Measurements from ENCODE around the gene KIF3A. TPM values are rescaled to one million over a fixed set of nuclear protein-coding genes. Genes with fewer than 3 reads are reported as not detected.

The KIF3A gene
- total RNA-seq, 1 experiment from 2014 or later = 18.9 TPM

DNA sequence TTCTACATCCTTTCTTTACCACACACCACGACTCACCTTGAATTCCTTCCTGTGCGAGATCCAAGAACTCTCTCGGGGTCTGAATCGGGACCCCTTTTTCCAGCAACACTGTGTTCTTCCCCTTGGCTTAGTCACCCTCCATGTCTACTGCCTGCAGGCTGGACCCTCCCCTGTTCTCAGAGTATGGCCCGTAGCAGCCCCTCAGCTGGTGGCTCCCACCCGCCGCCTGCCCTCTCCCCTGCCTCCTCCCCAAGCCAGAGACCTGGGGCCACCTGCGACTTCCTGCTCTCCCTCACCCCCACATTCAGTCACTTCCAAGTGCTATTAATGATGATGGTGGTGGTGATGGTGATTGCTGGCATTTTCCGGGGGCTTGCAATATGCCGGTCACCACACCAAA lies 70.0 kb downstream of the KIF3A start:
- H3K4me1 Mint-ChIP-seq (ENCODE audit: low read depth, unreplicated experiment) = peaks cover 8% of the 10 kb centered on the region
- CTCF ChIA-PET = no interaction called here
- DNase-seq = no peak
- BruUV-seq (replicated peaks) = no TSS peak
- H3K4me3 Mint-ChIP-seq (ENCODE audit: low read depth, unreplicated experiment) = no peak overlapping the region
- TF ChIP-seq, protein P1, sequence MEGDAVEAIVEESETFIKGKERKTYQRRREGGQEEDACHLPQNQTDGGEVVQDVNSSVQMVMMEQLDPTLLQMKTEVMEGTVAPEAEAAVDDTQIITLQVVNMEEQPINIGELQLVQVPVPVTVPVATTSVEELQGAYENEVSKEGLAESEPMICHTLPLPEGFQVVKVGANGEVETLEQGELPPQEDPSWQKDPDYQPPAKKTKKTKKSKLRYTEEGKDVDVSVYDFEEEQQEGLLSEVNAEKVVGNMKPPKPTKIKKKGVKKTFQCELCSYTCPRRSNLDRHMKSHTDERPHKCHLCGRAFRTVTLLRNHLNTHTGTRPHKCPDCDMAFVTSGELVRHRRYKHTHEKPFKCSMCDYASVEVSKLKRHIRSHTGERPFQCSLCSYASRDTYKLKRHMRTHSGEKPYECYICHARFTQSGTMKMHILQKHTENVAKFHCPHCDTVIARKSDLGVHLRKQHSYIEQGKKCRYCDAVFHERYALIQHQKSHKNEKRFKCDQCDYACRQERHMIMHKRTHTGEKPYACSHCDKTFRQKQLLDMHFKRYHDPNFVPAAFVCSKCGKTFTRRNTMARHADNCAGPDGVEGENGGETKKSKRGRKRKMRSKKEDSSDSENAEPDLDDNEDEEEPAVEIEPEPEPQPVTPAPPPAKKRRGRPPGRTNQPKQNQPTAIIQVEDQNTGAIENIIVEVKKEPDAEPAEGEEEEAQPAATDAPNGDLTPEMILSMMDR (IDR thresholded peaks at IDR 0.05; ENCODE audit: unreplicated experiment) = no peak
- intact Hi-C loops (cut with micrococcal nuclease; ENCODE audit: unreplicated experiment) = no loop called here
- no peaks in the 10 kb centered on the region for H3K27me3 Mint-ChIP-seq (ENCODE audit: unreplicated experiment)
- H3K9me3 Mint-ChIP-seq (ENCODE audit: low read depth, unreplicated experiment) = no peaks in the 10 kb centered on the region
- H3K36me3 Mint-ChIP-seq (ENCODE audit: insufficient read depth, unreplicated experiment) = no peaks in the 10 kb centered on the region
- H3K27ac Mint-ChIP-seq (ENCODE audit: unreplicated experiment) = no peak overlapping the region

DNA sequence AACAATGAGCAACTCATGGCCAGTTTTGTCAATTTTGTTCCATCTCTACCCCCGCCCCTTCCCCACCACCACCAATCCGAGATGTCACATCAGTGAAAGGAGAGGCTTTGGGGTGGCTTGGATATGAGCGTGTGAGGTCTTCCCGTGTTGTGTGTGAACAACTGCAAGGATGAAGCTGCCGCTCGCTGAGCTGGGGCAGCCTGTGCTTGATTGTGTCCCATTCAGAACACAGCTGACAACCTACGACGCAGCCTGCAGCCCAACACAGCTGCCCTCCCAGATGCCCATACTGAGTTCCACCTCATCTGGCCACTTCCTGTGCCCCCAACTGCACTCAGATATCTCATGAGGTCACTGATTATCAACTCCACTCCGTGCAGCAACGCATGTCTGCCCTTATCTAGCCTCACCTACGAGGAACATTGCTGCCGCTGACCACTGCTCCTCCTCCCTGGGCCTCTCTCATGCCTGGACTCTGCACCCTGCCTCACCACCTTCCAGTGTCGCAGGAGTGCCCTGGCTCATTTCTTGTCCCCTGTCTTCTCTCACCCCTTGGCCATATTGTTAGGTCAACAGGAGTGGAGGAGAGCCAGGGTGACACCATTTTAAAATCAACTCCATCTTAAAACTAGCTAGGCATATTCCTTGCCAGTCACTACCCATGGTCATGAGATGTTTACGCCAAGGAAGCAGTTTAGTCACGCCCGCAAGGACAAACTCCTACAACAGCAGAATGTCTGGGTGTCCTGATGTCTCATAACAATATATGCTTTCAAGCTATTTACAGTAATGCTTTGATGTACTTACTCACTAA lies 70.8 kb downstream of the KIF3A start:
- TF ChIP-seq, protein P1 (IDR thresholded peaks at IDR 0.05; ENCODE audit: unreplicated experiment) = no peak
- Mint-ChIP-seq H3K27ac (ENCODE audit: unreplicated experiment) (no peak overlapping the region), H3K36me3 (ENCODE audit: insufficient read depth, unreplicated experiment) (no peaks in the 10 kb centered on the region), H3K27me3 (ENCODE audit: unreplicated experiment) (no peaks in the 10 kb centered on the region), H3K4me3 (ENCODE audit: low read depth, unreplicated experiment) (no peak overlapping the region), H3K4me1 (ENCODE audit: low read depth, unreplicated experiment) (peaks cover 8% of the 10 kb centered on the region), H3K9me3 (ENCODE audit: low read depth, unreplicated experiment) (no peaks in the 10 kb centered on the region)
- no TSS peak for BruUV-seq (replicated peaks)
- CTCF ChIA-PET = no interaction called here
- intact Hi-C loops (cut with micrococcal nuclease; ENCODE audit: unreplicated experiment) = no loop called here
- no peak for DNase-seq

DNA sequence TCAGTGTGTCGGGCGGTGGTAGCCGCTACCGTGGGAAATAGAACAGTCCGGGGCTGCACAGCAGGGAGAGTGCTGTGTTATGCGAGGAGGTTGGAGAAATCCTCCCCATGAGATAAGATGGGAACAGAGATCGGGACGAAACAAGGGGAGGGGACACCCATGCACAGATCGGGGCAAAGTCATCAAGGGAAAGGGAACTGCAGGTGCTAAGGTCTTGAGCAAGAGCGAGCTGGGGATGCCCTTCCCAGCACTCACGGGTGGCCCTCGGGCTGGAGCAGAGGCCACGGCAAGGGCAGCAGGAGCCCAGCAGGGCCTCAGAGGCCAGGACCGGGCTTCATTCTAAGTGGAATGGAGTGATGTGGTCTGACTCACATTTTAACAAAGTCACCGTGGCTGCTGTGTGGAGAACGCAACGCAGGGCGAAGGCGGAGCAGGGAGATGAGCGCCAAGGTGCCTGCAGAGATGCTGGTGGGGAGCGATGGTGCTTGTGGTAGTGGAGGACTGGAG lies 71.7 kb downstream of the KIF3A start:
- H3K4me1 Mint-ChIP-seq (ENCODE audit: low read depth, unreplicated experiment) = peaks cover 8% of the 10 kb centered on the region
- H3K36me3 Mint-ChIP-seq (ENCODE audit: insufficient read depth, unreplicated experiment) = no peaks in the 10 kb centered on the region
- intact Hi-C loops (cut with micrococcal nuclease; ENCODE audit: unreplicated experiment) = no loop called here
- no peak overlapping the region for H3K27ac Mint-ChIP-seq (ENCODE audit: unreplicated experiment)
- CTCF ChIA-PET = no interaction called here
- no peaks in the 10 kb centered on the region for H3K27me3 Mint-ChIP-seq (ENCODE audit: unreplicated experiment)
- BruUV-seq (replicated peaks) = no TSS peak
- TF ChIP-seq, protein P1 (IDR thresholded peaks at IDR 0.05; ENCODE audit: unreplicated experiment) = no peak
- H3K4me3 Mint-ChIP-seq (ENCODE audit: low read depth, unreplicated experiment) = no peak overlapping the region
- no peak for DNase-seq
- no peaks in the 10 kb centered on the region for H3K9me3 Mint-ChIP-seq (ENCODE audit: low read depth, unreplicated experiment)

DNA sequence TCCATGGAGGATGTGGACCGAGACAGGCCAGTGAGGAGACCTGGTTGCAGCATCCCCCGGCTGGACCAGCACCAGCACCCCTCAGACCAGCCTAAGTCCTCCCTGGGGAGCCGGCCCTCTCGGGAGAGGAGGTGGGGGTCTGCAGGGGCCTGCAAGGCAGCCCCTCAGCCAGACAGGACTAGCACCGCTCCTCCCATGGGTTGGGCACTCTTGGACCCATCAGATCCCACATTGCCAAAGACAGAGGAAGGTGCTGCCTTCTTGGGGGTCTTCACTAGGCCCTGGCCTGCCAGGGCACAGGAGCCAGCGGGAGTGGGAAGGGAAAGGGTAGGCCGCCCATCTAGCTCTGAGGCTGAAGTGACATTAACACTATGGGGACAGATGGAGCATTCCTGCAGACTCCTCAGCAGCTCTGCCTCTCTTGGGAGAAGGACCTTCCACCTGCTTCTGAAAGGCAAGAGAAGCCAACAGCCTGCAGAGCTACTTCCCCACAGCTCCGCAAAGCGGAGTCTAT lies 72.6 kb downstream of the KIF3A start:
- intact Hi-C loops (cut with micrococcal nuclease; ENCODE audit: unreplicated experiment) = no loop called here
- no TSS peak for BruUV-seq (replicated peaks)
- Mint-ChIP-seq H3K4me1 (ENCODE audit: low read depth, unreplicated experiment) (peaks cover 8% of the 10 kb centered on the region), H3K27ac (ENCODE audit: unreplicated experiment) (no peak overlapping the region), H3K27me3 (ENCODE audit: unreplicated experiment) (no peaks in the 10 kb centered on the region), H3K36me3 (ENCODE audit: insufficient read depth, unreplicated experiment) (no peaks in the 10 kb centered on the region), H3K9me3 (ENCODE audit: low read depth, unreplicated experiment) (no peaks in the 10 kb centered on the region), H3K4me3 (ENCODE audit: low read depth, unreplicated experiment) (no peak overlapping the region)
- TF ChIP-seq, protein P1 (IDR thresholded peaks at IDR 0.05; ENCODE audit: unreplicated experiment) = no peak
- CTCF ChIA-PET = no interaction called here
- no peak for DNase-seq
